Measurements from ENCODE around the gene ZNF101. TPM values are rescaled to one million over a fixed set of nuclear protein-coding genes. Genes with fewer than 3 reads are reported as not detected.

ZNF101 gene
- total RNA-seq, 1 experiment from 2014 or later = 12.8 TPM

DNA sequence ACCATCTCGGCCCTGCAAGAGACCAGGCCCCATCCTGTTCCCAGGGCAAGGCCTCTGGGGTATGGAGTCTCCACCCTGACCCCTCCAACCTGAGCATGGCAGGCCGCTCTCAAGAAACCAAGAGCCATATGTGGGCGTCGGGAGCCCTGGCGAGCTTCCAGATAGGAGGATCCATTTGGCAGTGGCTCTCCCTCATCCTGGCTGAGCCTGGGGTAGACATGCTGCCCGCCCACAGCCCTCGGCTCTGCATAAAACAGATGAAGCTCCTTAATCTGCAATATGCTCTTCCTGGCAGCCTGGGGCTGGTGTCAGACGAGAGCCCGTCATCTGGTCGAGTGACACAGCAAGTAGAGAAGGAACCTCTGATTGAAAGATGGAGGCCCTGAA, 11.2 kb upstream of the ZNF101 start:
- peaks cover 32% of the 10 kb centered on the region for H3K79me2 ChIP-seq (ENCODE audit: insufficient read depth, low read length)
- H4K20me1 ChIP-seq (ENCODE audit: insufficient read depth) = no peaks in the 10 kb centered on the region
- no TSS peak for BruUV-seq (replicated peaks)
- H3K4me1 ChIP-seq (ENCODE audit: control insufficient read depth in 1 of 2, insufficient read depth in 2 of 2, low read length in 2 of 2) = peaks cover 6 to 23% of the 10 kb centered on the region in 2 experiments; a peak in 3 of 4 replicates
- RAD21 ChIA-PET (ENCODE audit: low non-redundant PET in 1 of 2, low total read pairs in 2 of 2, uncharacterized antibody in 2 of 2, unreplicated experiment in 2 of 2) = no interaction called here
- H3K4me3 ChIP-seq (replicated peaks in 1 of 2; ENCODE audit: low read depth in 1 of 2, low read length in 2 of 2) = no peak overlapping the region
- DNase-seq (ENCODE audit: low read depth, low spot score) (no peak), ATAC-seq (no peak)
- intact Hi-C loops (cut with micrococcal nuclease) = no loop called here
- H3K27me3 ChIP-seq (ENCODE audit: insufficient read depth, low read length) = no peaks in the 10 kb centered on the region
- no peaks in the 10 kb centered on the region for H3K9me2 ChIP-seq (ENCODE audit: insufficient read depth)
- POLR2A ChIA-PET = interaction anchor here (0.7 kb wide), 1 partner anchor 56 kb away, joined by 3 read pairs; no protein-coding TSS in a partner anchor
- H3K27ac ChIP-seq (ENCODE audit: low read depth, low read length) = no peak overlapping the region
- TF ChIP-seq RAD21 (IDR thresholded peaks at IDR 0.05; ENCODE audit: low read depth) (no peak), SP1 (IDR thresholded peaks at IDR 0.05; ENCODE audit: low read depth) (no peak), ZNF274 (IDR thresholded peaks at IDR 0.05; ENCODE audit: low read depth, low read length) (no peak)
- no peak overlapping the region for H3K9ac ChIP-seq (ENCODE audit: low read length)
- H3K4me2 ChIP-seq (ENCODE audit: low read length) = no peak overlapping the region
- CTCF ChIA-PET = no interaction called here
- peaks cover 46 to 68% of the 10 kb centered on the region in 2 experiments for H3K36me3 ChIP-seq (ENCODE audit: control insufficient read depth in 1 of 2, insufficient read depth in 2 of 2, low read length in 2 of 2)
- H3K9me3 ChIP-seq (ENCODE audit: control insufficient read depth in 1 of 2, insufficient read depth in 1 of 2, low read depth in 1 of 2, low read length in 2 of 2) = no peaks in the 10 kb centered on the region
- H2AFZ ChIP-seq (ENCODE audit: low read depth, low read length, poor library complexity, severe bottlenecking) = no peak overlapping the region

GRCh38 chr19:19659646-19660245, 8.9 kb upstream of the ZNF101 start:
- ATAC-seq (no peak), DNase-seq (ENCODE audit: low read depth, low spot score) (no peak)
- no peak overlapping the region for H3K4me3 ChIP-seq (replicated peaks in 1 of 2; ENCODE audit: low read depth in 1 of 2, low read length in 2 of 2)
- H3K4me1 ChIP-seq (ENCODE audit: control insufficient read depth in 1 of 2, insufficient read depth in 2 of 2, low read length in 2 of 2) = peaks cover 8 to 33% of the 10 kb centered on the region in 2 experiments; a peak in 3 of 4 replicates
- CTCF ChIA-PET = no interaction called here
- no peaks in the 10 kb centered on the region for H3K9me2 ChIP-seq (ENCODE audit: insufficient read depth)
- POLR2A ChIA-PET = no interaction called here
- no TSS peak for BruUV-seq (replicated peaks)
- no peaks in the 10 kb centered on the region for H3K27me3 ChIP-seq (ENCODE audit: insufficient read depth, low read length)
- TF ChIP-seq EZH2phosphoT487 (IDR thresholded peaks at IDR 0.05; ENCODE audit: borderline replicate concordance) = no peak
- TF ChIP-seq ELF1 (IDR thresholded peaks at IDR 0.05; ENCODE audit: borderline replicate concordance, low read depth) = no peak
- TF ChIP-seq, protein P1, sequence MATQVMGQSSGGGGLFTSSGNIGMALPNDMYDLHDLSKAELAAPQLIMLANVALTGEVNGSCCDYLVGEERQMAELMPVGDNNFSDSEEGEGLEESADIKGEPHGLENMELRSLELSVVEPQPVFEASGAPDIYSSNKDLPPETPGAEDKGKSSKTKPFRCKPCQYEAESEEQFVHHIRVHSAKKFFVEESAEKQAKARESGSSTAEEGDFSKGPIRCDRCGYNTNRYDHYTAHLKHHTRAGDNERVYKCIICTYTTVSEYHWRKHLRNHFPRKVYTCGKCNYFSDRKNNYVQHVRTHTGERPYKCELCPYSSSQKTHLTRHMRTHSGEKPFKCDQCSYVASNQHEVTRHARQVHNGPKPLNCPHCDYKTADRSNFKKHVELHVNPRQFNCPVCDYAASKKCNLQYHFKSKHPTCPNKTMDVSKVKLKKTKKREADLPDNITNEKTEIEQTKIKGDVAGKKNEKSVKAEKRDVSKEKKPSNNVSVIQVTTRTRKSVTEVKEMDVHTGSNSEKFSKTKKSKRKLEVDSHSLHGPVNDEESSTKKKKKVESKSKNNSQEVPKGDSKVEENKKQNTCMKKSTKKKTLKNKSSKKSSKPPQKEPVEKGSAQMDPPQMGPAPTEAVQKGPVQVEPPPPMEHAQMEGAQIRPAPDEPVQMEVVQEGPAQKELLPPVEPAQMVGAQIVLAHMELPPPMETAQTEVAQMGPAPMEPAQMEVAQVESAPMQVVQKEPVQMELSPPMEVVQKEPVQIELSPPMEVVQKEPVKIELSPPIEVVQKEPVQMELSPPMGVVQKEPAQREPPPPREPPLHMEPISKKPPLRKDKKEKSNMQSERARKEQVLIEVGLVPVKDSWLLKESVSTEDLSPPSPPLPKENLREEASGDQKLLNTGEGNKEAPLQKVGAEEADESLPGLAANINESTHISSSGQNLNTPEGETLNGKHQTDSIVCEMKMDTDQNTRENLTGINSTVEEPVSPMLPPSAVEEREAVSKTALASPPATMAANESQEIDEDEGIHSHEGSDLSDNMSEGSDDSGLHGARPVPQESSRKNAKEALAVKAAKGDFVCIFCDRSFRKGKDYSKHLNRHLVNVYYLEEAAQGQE (IDR thresholded peaks at IDR 0.05; ENCODE audit: low read depth) = no peak
- no peak for TF ChIP-seq YY1 (IDR thresholded peaks at IDR 0.05; ENCODE audit: extremely low read depth, insufficient replicate concordance, low read depth, low read length)
- no peak for TF ChIP-seq ATF3 (IDR thresholded peaks at IDR 0.05)
- TF ChIP-seq RAD21 (IDR thresholded peaks at IDR 0.05; ENCODE audit: low read depth) = no peak
- TF ChIP-seq ZFX (IDR thresholded peaks at IDR 0.05) = no peak
- TF ChIP-seq, protein P2, sequence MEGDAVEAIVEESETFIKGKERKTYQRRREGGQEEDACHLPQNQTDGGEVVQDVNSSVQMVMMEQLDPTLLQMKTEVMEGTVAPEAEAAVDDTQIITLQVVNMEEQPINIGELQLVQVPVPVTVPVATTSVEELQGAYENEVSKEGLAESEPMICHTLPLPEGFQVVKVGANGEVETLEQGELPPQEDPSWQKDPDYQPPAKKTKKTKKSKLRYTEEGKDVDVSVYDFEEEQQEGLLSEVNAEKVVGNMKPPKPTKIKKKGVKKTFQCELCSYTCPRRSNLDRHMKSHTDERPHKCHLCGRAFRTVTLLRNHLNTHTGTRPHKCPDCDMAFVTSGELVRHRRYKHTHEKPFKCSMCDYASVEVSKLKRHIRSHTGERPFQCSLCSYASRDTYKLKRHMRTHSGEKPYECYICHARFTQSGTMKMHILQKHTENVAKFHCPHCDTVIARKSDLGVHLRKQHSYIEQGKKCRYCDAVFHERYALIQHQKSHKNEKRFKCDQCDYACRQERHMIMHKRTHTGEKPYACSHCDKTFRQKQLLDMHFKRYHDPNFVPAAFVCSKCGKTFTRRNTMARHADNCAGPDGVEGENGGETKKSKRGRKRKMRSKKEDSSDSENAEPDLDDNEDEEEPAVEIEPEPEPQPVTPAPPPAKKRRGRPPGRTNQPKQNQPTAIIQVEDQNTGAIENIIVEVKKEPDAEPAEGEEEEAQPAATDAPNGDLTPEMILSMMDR (IDR thresholded peaks at IDR 0.05 in 2 of 3, conservative IDR thresholded peaks at IDR 0.05 in 1 of 3; ENCODE audit: borderline replicate concordance in 1 of 3, insufficient read depth in 1 of 3, low read depth in 2 of 3, low read length in 2 of 3) = no peak
- TF ChIP-seq SP1 (IDR thresholded peaks at IDR 0.05; ENCODE audit: low read depth) = no peak
- peaks cover 36 to 48% of the 10 kb centered on the region in 2 experiments for H3K36me3 ChIP-seq (ENCODE audit: control insufficient read depth in 1 of 2, insufficient read depth in 2 of 2, low read length in 2 of 2)
- H3K27ac ChIP-seq (ENCODE audit: low read depth, low read length) = no peak overlapping the region
- intact Hi-C loops (cut with micrococcal nuclease) = no loop called here
- RAD21 ChIA-PET (ENCODE audit: low non-redundant PET in 1 of 2, low total read pairs in 2 of 2, uncharacterized antibody in 2 of 2, unreplicated experiment in 2 of 2) = no interaction called here
- H3K4me2 ChIP-seq (ENCODE audit: low read length) = no peak overlapping the region
- peaks cover 41% of the 10 kb centered on the region for H3K79me2 ChIP-seq (ENCODE audit: insufficient read depth, low read length)
- H3K9ac ChIP-seq (ENCODE audit: low read length) = no peak overlapping the region
- H2AFZ ChIP-seq (ENCODE audit: low read depth, low read length, poor library complexity, severe bottlenecking) = no peak overlapping the region
- no peaks in the 10 kb centered on the region for H3K9me3 ChIP-seq (ENCODE audit: control insufficient read depth in 1 of 2, insufficient read depth in 1 of 2, low read depth in 1 of 2, low read length in 2 of 2)
- H4K20me1 ChIP-seq (ENCODE audit: insufficient read depth) = no peaks in the 10 kb centered on the region
